ENCODE data around the gene DIDO1. TPM values are rescaled to one million over a fixed set of nuclear protein-coding genes. Genes with fewer than 3 reads are reported as not detected.

The DIDO1 gene
- total and polyA plus RNA-seq, 12 donors, result 19.0 to 51.3 (median 37.3) TPM

- peaks cover 2 to 10% of the 10 kb centered on the region in 2 donors for H3K4me1 ChIP-seq (replicated peaks in 1 of 2)
- no peak overlapping the region for H3K27ac ChIP-seq
- H3K4me3 ChIP-seq, result no peak overlapping the region
- H3K9me3 ChIP-seq (replicated peaks in 1 of 3), result no peaks in the 10 kb centered on the region
- no peaks in the 10 kb centered on the region for H3K36me3 ChIP-seq (replicated peaks in 1 of 2)
- no peak for DNase-seq
- intact Hi-C loops (cut with DNase I), result no loop called here
- WGBS, 4 donors, result 71 to 86% (median 76%) methylated on average over 6 to 10 of the region's 10 CpGs
- H3K27me3 ChIP-seq, result no peaks in the 10 kb centered on the region
- TF ChIP-seq POLR2A (IDR thresholded peaks at IDR 0.05), result no peak
- TF ChIP-seq, protein P1, sequence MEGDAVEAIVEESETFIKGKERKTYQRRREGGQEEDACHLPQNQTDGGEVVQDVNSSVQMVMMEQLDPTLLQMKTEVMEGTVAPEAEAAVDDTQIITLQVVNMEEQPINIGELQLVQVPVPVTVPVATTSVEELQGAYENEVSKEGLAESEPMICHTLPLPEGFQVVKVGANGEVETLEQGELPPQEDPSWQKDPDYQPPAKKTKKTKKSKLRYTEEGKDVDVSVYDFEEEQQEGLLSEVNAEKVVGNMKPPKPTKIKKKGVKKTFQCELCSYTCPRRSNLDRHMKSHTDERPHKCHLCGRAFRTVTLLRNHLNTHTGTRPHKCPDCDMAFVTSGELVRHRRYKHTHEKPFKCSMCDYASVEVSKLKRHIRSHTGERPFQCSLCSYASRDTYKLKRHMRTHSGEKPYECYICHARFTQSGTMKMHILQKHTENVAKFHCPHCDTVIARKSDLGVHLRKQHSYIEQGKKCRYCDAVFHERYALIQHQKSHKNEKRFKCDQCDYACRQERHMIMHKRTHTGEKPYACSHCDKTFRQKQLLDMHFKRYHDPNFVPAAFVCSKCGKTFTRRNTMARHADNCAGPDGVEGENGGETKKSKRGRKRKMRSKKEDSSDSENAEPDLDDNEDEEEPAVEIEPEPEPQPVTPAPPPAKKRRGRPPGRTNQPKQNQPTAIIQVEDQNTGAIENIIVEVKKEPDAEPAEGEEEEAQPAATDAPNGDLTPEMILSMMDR (IDR thresholded peaks at IDR 0.05), result no peak
These were observed 32.2 kb upstream of the DIDO1 start for GRCh38 chr20:62958388-62959100.

- intact Hi-C loops (cut with DNase I), result no loop called here
- Histone ChIP-seq H3K27ac (no peak overlapping the region), H3K4me3 (no peak overlapping the region), H3K36me3 (replicated peaks in 1 of 2) (no peaks in the 10 kb centered on the region), H3K4me1 (replicated peaks in 1 of 2) (peaks cover 9 to 22% of the 10 kb centered on the region in 2 donors), H3K27me3 (no peaks in the 10 kb centered on the region), H3K9me3 (replicated peaks in 1 of 3) (no peaks in the 10 kb centered on the region)
- TF ChIP-seq, protein P1 (IDR thresholded peaks at IDR 0.05), result no peak
- no peak for TF ChIP-seq POLR2A (IDR thresholded peaks at IDR 0.05)
- 82 to 92% (median 91%) methylated on average over 23 to 36 of the region's 36 CpGs for WGBS, 4 donors
- no peak for DNase-seq
These were observed 31.1 kb upstream of the DIDO1 start for GRCh38 chr20:62957136-62958117.

- TF ChIP-seq, protein P1 (IDR thresholded peaks at IDR 0.05), result no peak
- no peak for TF ChIP-seq POLR2A (IDR thresholded peaks at IDR 0.05)
- DNase-seq, result no peak
- 82 to 91% (median 89%) methylated on average over 12 to 25 of the region's 25 CpGs for WGBS, 4 donors
- intact Hi-C loops (cut with DNase I), result no loop called here
- peaks cover 9 to 26% of the 10 kb centered on the region in 2 donors for H3K4me1 ChIP-seq (replicated peaks in 1 of 2)
- H3K27me3 ChIP-seq, result no peaks in the 10 kb centered on the region
- no peak overlapping the region for H3K27ac ChIP-seq
- H3K4me3 ChIP-seq, result no peak overlapping the region
- H3K9me3 ChIP-seq (replicated peaks in 1 of 3), result no peaks in the 10 kb centered on the region
- H3K36me3 ChIP-seq (replicated peaks in 1 of 2), result no peaks in the 10 kb centered on the region
These were observed 30.3 kb upstream of the DIDO1 start for GRCh38 chr20:62956387-62957135.
